Measurements from ENCODE around the gene KLHL40.

Gene KLHL40

GRCh38 chr3:42661593-42662022 lies 23.7 kb upstream of the KLHL40 start:
- no peaks in the 10 kb centered on the region for H3K36me3 Mint-ChIP-seq
- peaks cover 4% of the 10 kb centered on the region for H3K27me3 Mint-ChIP-seq
- DNase-seq, result no peak
- no peak overlapping the region for H3K4me3 Mint-ChIP-seq
- CTCF ChIA-PET, result interaction anchor here (0.8 to 1.8 kb wide), 7 partner anchors 10 to 94 kb away, joined by 3 to 6 read pairs (median 5); no protein-coding TSS in a partner anchor
- no peak overlapping the region for H3K27ac Mint-ChIP-seq
- no peaks in the 10 kb centered on the region for H3K9me3 Mint-ChIP-seq
- no peaks in the 10 kb centered on the region for H3K4me1 Mint-ChIP-seq

- CTCF ChIA-PET, result interaction anchor here (1.1 to 1.8 kb wide), 3 partner anchors 13 to 89 kb away, joined by 3 to 5 read pairs (median 3); no protein-coding TSS in a partner anchor
- Mint-ChIP-seq H3K27me3 (peaks cover 7% of the 10 kb centered on the region), H3K36me3 (no peaks in the 10 kb centered on the region), H3K27ac (no peak overlapping the region), H3K9me3 (no peaks in the 10 kb centered on the region), H3K4me1 (no peaks in the 10 kb centered on the region), H3K4me3 (no peak overlapping the region)
- no peak for DNase-seq
These were observed 23.1 kb upstream of the KLHL40 start for GRCh38 chr3:42662037-42662812.

DNA sequence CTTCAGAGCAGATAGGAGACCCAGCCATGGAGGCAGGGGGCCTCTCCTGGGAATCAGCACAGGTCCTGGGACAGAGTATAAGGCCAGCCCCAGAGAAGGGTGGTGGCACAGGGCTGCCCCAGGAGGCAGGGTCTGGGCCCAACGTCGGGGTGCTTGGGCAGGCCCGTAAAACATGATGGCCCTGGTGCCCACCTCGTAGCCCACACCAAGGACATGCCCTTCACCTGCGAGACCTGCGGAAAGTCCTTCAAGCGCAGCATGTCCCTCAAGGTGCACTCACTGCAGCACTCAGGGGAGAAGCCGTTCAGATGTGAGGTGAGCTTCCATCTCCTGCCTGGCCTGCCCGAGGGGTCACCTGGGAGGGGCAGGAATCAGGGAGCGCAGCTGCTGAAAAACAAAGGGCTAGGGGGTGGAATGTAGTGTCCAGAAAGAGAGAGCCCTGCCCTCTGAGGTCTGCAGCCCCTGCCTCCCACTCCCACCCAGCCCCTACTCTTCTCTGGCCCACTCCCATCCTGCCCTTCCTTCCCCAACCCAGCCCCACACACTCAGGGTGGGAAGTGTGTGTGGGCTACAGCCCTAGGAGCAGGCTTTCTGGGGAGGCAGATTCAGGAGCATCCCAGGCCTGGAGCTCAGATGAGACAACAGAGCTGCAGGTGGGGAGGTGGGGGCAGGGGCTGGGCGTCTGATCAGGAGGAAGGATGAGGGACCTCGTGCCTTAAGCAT lies 22.4 kb upstream of the KLHL40 start:
- H3K4me1 Mint-ChIP-seq, result no peaks in the 10 kb centered on the region
- no peak overlapping the region for H3K27ac Mint-ChIP-seq
- DNase-seq, result no peak
- CTCF ChIA-PET, result no interaction called here
- peaks cover 12% of the 10 kb centered on the region for H3K27me3 Mint-ChIP-seq
- no peaks in the 10 kb centered on the region for H3K9me3 Mint-ChIP-seq
- H3K36me3 Mint-ChIP-seq, result no peaks in the 10 kb centered on the region
- no peak overlapping the region for H3K4me3 Mint-ChIP-seq

DNA sequence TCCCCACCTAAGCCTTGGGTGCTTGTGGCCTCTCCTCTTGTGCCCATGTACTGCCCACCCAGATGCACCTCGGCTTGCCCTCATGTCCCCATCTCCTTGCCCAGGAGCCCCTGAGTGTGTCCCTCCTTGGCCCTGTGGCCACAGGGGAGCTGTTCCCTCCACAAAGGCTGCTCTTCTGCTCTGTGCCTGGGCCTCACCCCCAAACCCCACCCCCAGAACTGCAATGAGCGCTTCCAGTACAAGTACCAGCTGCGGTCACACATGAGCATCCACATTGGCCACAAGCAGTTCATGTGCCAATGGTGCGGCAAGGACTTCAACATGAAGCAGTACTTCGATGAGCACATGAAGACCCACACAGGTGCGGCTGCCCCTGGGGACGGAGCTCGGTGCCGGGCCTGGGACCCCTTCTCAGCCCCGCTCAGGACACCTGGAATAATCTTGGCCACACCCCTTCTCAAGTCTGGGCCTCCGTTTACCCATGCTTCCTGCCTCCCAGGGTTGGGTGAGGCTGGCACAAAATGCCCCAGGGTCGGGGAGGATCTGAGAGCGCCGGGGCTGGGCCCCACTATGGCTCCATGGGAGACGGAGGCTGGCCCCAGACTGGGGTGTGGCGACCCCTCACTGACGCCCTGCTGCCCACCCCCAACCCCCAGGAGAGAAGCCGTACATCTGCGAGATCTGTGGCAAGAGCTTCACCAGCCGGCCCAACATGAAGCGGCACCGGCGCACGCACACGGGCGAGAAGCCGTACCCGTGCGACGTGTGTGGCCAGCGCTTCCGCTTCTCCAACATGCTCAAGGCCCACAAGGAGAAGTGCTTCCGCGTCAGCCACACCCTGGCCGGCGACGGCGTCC lies 21.5 kb upstream of the KLHL40 start:
- DNase-seq, result no peak
- no peak overlapping the region for H3K4me3 Mint-ChIP-seq
- H3K9me3 Mint-ChIP-seq, result peaks cover under 1% of the 10 kb centered on the region
- no peaks in the 10 kb centered on the region for H3K36me3 Mint-ChIP-seq
- no peaks in the 10 kb centered on the region for H3K4me1 Mint-ChIP-seq
- CTCF ChIA-PET, result no interaction called here
- peaks cover 14% of the 10 kb centered on the region for H3K27me3 Mint-ChIP-seq
- no peak overlapping the region for H3K27ac Mint-ChIP-seq

GRCh38 chr3:42664438-42664803 lies 20.9 kb upstream of the KLHL40 start:
- Mint-ChIP-seq H3K4me1 (no peaks in the 10 kb centered on the region), H3K4me3 (no peak overlapping the region), H3K9me3 (peaks cover 2% of the 10 kb centered on the region), H3K27me3 (peaks cover 19% of the 10 kb centered on the region), H3K27ac (no peak overlapping the region), H3K36me3 (no peaks in the 10 kb centered on the region)
- CTCF ChIA-PET, result no interaction called here
- no peak for DNase-seq

- no peak overlapping the region for H3K27ac Mint-ChIP-seq
- H3K36me3 Mint-ChIP-seq, result no peaks in the 10 kb centered on the region
- no peak for DNase-seq
- H3K4me1 Mint-ChIP-seq, result no peaks in the 10 kb centered on the region
- CTCF ChIA-PET, result interaction anchor here (1.1 kb wide), 1 partner anchor 85 kb away, joined by 3 read pairs; no protein-coding TSS in a partner anchor
- peaks cover 25% of the 10 kb centered on the region for H3K27me3 Mint-ChIP-seq
- peaks cover 2% of the 10 kb centered on the region for H3K9me3 Mint-ChIP-seq
- no peak overlapping the region for H3K4me3 Mint-ChIP-seq
These were observed 20.1 kb upstream of the KLHL40 start for GRCh38 chr3:42665050-42665878.

DNA sequence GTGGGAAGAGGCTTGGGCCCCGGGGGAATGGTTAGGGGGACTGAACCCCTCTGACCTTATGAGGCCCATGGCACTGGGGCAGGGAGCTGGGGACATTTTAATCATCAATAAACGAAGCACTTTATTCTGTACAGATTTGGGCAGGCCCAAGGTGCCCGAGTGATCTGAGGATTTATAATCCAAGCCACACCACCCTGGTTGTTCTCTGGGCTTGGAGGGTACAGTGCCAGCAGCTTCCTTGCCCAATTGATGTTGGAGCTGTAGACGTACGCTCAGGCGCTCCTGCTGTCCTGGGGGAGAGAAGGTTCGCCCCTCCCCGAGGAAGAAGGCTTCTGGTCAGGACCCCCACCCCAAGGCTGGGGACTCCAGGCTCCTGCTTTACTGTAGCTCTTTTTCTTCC lies 19.3 kb upstream of the KLHL40 start:
- DNase-seq, result no peak
- H3K27ac Mint-ChIP-seq, result no peak overlapping the region
- H3K4me3 Mint-ChIP-seq, result no peak overlapping the region
- CTCF ChIA-PET, result interaction anchor here (1.1 kb wide), 1 partner anchor 84 kb away, joined by 3 read pairs; no protein-coding TSS in a partner anchor
- no peaks in the 10 kb centered on the region for H3K4me1 Mint-ChIP-seq
- H3K36me3 Mint-ChIP-seq, result no peaks in the 10 kb centered on the region
- H3K27me3 Mint-ChIP-seq, result peaks cover 25% of the 10 kb centered on the region
- H3K9me3 Mint-ChIP-seq, result peaks cover 2% of the 10 kb centered on the region

DNA sequence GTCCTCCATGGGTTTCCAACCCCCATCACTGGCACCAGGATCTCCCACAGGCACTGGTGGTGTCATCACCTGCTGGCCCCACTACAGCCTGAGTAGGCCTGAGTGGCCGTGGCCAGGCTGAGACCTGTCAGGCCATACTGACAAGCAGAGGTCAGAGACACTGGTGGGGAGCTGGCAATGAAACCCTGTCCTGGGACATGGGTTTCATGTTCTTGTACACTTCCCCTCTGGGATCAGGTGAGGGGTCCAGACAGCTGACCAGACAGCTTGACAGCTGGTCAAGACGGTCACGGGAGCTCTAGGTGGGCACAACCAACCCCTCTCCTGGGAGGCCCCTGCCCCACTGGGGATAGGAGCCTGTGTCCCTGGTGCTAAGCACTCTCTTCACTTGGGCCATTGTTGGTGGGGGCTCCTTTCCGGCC lies 18.7 kb upstream of the KLHL40 start:
- DNase-seq, result no peak
- Mint-ChIP-seq H3K27ac (no peak overlapping the region), H3K4me3 (no peak overlapping the region), H3K27me3 (peaks cover 25% of the 10 kb centered on the region), H3K9me3 (peaks cover 2% of the 10 kb centered on the region), H3K4me1 (no peaks in the 10 kb centered on the region), H3K36me3 (no peaks in the 10 kb centered on the region)
- CTCF ChIA-PET, result no interaction called here

DNA sequence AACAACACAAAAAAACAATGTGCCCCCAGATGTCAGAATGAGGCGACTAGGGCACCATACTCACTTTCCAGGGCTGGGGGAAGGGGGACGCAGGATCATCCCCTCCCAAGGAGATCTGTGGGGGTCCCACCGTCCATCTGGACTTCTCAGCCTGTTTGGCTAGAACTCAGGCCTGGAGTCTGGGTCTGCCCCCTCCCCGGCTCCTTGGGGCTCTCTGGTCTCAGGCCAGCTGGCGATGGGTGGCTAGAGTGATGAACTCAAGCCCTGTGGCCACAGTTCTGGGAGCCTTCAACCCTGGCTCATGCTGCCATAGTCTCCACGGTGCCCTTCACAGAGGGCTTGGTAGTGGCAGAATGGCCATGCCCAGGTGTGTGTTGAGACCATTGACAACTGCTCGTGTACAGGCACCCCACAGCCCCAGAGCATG lies 18.2 kb upstream of the KLHL40 start:
- no peak for DNase-seq
- Mint-ChIP-seq H3K4me3 (no peak overlapping the region), H3K27ac (peak overlapping the region; percentile 33), H3K4me1 (no peaks in the 10 kb centered on the region), H3K27me3 (peaks cover 25% of the 10 kb centered on the region), H3K36me3 (no peaks in the 10 kb centered on the region), H3K9me3 (peaks cover 2% of the 10 kb centered on the region)
- CTCF ChIA-PET, result no interaction called here

GRCh38 chr3:42667523-42668412 lies 17.6 kb upstream of the KLHL40 start:
- DNase-seq, result no peak
- Mint-ChIP-seq H3K4me1 (no peaks in the 10 kb centered on the region), H3K4me3 (no peak overlapping the region), H3K27me3 (peaks cover 25% of the 10 kb centered on the region), H3K9me3 (peaks cover 2% of the 10 kb centered on the region), H3K27ac (no peak overlapping the region), H3K36me3 (no peaks in the 10 kb centered on the region)
- CTCF ChIA-PET, result no interaction called here

DNA sequence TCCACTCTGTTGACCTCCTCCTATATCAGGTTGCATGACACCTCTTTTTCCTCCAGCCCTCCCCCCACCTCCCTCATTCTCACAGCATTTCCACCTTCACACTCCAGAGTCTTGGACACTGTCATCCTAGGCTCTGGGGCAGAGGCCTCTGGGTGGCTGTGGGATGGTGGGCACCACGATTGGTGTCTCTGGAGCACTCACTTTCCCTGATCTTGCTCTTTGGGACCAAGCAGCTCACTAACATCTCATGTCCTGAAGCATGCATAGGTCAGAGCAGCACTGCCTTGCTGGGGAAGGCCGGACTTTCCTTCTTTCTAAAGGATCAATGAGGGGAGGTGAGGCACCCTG lies 16.9 kb upstream of the KLHL40 start:
- CTCF ChIA-PET, result no interaction called here
- Mint-ChIP-seq H3K4me3 (no peak overlapping the region), H3K27me3 (peaks cover 25% of the 10 kb centered on the region), H3K36me3 (no peaks in the 10 kb centered on the region), H3K9me3 (peaks cover 2% of the 10 kb centered on the region), H3K4me1 (no peaks in the 10 kb centered on the region), H3K27ac (no peak overlapping the region)
- no peak for DNase-seq

DNA sequence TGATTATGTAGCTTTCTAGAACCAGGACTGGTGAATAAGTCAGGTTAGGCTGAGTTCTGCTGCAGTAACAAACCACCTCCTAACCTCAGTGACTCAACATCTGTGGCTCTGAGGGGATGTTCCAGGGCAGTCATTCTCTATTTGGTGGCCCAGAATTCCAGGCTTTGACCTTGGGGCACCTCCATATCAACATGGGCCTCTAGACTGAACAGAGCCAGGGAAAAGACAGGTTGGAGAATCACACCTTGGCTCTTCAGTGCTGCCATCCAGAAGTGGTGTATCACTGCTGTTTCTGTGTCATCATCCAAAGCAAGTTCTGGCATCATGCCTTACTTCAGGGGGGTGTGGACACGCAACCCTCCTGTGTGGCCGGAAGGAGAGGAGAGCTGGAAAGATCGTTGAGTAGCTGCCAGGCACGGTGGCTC lies 16.5 kb upstream of the KLHL40 start:
- Mint-ChIP-seq H3K9me3 (peaks cover 2% of the 10 kb centered on the region), H3K4me3 (no peak overlapping the region), H3K27ac (no peak overlapping the region), H3K36me3 (no peaks in the 10 kb centered on the region), H3K4me1 (no peaks in the 10 kb centered on the region), H3K27me3 (peaks cover 27% of the 10 kb centered on the region)
- DNase-seq, result no peak
- CTCF ChIA-PET, result no interaction called here

GRCh38 chr3:42670051-42670576 lies 15.2 kb upstream of the KLHL40 start:
- peaks cover 2% of the 10 kb centered on the region for H3K9me3 Mint-ChIP-seq
- H3K27me3 Mint-ChIP-seq, result peaks cover 29% of the 10 kb centered on the region
- H3K4me1 Mint-ChIP-seq, result no peaks in the 10 kb centered on the region
- no peak for DNase-seq
- H3K4me3 Mint-ChIP-seq, result no peak overlapping the region
- H3K36me3 Mint-ChIP-seq, result no peaks in the 10 kb centered on the region
- H3K27ac Mint-ChIP-seq, result no peak overlapping the region
- CTCF ChIA-PET, result interaction anchor here (0.7 kb wide), 1 partner anchor 20 kb away, joined by 3 read pairs; no protein-coding TSS in a partner anchor

All from activated naive CD4-positive, alpha-beta T cell treated with anti-CD3 and anti-CD28 coated beads, Interleukin-2, amount 10 ng/mL, durations not matched to agents 7 days and 5 days (primary cell).